Activated CD4-positive, alpha-beta T cell treated with anti-CD3 and anti-CD28 coated beads, Interleukin-2, amount 50 U/mL, for 1 hour (primary cell): Measurements from ENCODE around the gene ZNF32.
"Not testable (repeated sequence)": the region's sequence is repeated elsewhere in the genome, so short reads cannot be mapped to it uniquely, and the experiment has no call there.

ENCODE experiments used
- DNase-seq: peaks from one replicate; pipeline ENCODE4 v3.0.0-alpha.2; 2020

ZNF32 gene

GRCh38 chr10:43680035-43680434, 31.4 kb upstream of the ZNF32 start:
- no peak for DNase-seq

GRCh38 chr10:43679509-43679908, 30.8 kb upstream of the ZNF32 start:
- no peak for DNase-seq

- no peak for DNase-seq
These were observed 30.0 kb upstream of the ZNF32 start for GRCh38 chr10:43678654-43679053.

GRCh38 chr10:43676901-43677300, 28.2 kb upstream of the ZNF32 start:
- DNase-seq: no peak

- no peak for DNase-seq
These were observed 27.6 kb upstream of the ZNF32 start for GRCh38 chr10:43676331-43676730.

GRCh38 chr10:43674553-43675210, 26.0 kb upstream of the ZNF32 start:
- no peak for DNase-seq

- no peak for DNase-seq
These were observed 24.8 kb upstream of the ZNF32 start for GRCh38 chr10:43673471-43673870.

GRCh38 chr10:43671659-43672531, 23.2 kb upstream of the ZNF32 start:
- DNase-seq: peak; percentile 38

- no peak for DNase-seq
These were observed 20.7 kb upstream of the ZNF32 start for GRCh38 chr10:43669386-43669785.

- DNase-seq: no peak
These were observed 19.2 kb upstream of the ZNF32 start for GRCh38 chr10:43667761-43668386.

GRCh38 chr10:43667317-43667731, 18.6 kb upstream of the ZNF32 start:
- DNase-seq: no peak

- no peak for DNase-seq
These were observed 17.9 kb upstream of the ZNF32 start for GRCh38 chr10:43666552-43666951.

GRCh38 chr10:43665054-43665453, 16.4 kb upstream of the ZNF32 start:
- DNase-seq: no peak

- DNase-seq: no peak
These were observed 9.5 kb upstream of the ZNF32 start for GRCh38 chr10:43658227-43658626.

- DNase-seq: no peak
These were observed 6.6 kb upstream of the ZNF32 start for GRCh38 chr10:43655311-43655710.

GRCh38 chr10:43653746-43654145, 5.1 kb upstream of the ZNF32 start:
- DNase-seq: no peak

GRCh38 chr10:43649185-43649523, 473 bp upstream of the ZNF32 start:
- DNase-seq: no peak

GRCh38 chr10:43648095-43648397, 635 bp downstream of the ZNF32 start:
- DNase-seq: no peak

GRCh38 chr10:43647576-43647975, 1.1 kb downstream of the ZNF32 start:
- no peak for DNase-seq

GRCh38 chr10:43645866-43646265, 2.8 kb downstream of the ZNF32 start:
- DNase-seq: no peak

GRCh38 chr10:43644252-43644651, 4.4 kb downstream of the ZNF32 start:
- DNase-seq: no peak

- no peak for DNase-seq
These were observed 8.1 kb downstream of the ZNF32 start for GRCh38 chr10:43640603-43641002.

GRCh38 chr10:43635816-43636215, 12.9 kb downstream of the ZNF32 start:
- not testable (repeated sequence) for DNase-seq

GRCh38 chr10:43628956-43629355, 19.7 kb downstream of the ZNF32 start:
- no peak for DNase-seq
